GM10248 (cell line): ENCODE measurements around the gene NDC80.
A peak's percentile ranks its signal among the peaks of the same experiment; 100 is the strongest.

Experiments
- CTCF ChIA-PET: fragments of 300-600 bp; sonication (Branson Sonifier 250); formaldehyde crosslinking; extraction: SDS; loops from one replicate; lab custom pipeline; 2021; ENCODE audit warnings: antibody characterized with exemption; lab: Yijun Ruan, JAX
- POLR2A ChIA-PET: fragments of 350-650 bp; sonication (Branson Sonifier 250); formaldehyde crosslinking; extraction: SDS; loops from one replicate; lab custom pipeline; 2020; ENCODE audit warnings: antibody characterized with exemption; lab: Yijun Ruan, JAX
- DNase-seq: peaks from one replicate; pipeline ENCODE4 v3.0.0; 2012; ENCODE audit errors: extremely low spot score
- CTCF ChIP-seq: IDR thresholded peaks from 2 replicates; pipeline ENCODE4 v1.5.1; 2012; ENCODE audit warnings: mild to moderate bottlenecking, low read depth; ENCODE audit errors: extremely low read depth, missing control alignments, control extremely low read depth

NDC80 gene

GRCh38 chr18:2654928-2655177, 83.5 kb downstream of the NDC80 start:
- DNase-seq: no peak
- no peak for TF ChIP-seq CTCF
- ChIA-PET POLR2A (interaction anchor here (0.6 to 1.1 kb wide), 2 partner anchors 49 to 81 kb away, joined by 3 read pairs; no protein-coding TSS in a partner anchor), CTCF (interaction anchor here (2.9 kb wide), 1 partner anchor 81 kb away, joined by 9 read pairs; no protein-coding TSS in a partner anchor)

DNA sequence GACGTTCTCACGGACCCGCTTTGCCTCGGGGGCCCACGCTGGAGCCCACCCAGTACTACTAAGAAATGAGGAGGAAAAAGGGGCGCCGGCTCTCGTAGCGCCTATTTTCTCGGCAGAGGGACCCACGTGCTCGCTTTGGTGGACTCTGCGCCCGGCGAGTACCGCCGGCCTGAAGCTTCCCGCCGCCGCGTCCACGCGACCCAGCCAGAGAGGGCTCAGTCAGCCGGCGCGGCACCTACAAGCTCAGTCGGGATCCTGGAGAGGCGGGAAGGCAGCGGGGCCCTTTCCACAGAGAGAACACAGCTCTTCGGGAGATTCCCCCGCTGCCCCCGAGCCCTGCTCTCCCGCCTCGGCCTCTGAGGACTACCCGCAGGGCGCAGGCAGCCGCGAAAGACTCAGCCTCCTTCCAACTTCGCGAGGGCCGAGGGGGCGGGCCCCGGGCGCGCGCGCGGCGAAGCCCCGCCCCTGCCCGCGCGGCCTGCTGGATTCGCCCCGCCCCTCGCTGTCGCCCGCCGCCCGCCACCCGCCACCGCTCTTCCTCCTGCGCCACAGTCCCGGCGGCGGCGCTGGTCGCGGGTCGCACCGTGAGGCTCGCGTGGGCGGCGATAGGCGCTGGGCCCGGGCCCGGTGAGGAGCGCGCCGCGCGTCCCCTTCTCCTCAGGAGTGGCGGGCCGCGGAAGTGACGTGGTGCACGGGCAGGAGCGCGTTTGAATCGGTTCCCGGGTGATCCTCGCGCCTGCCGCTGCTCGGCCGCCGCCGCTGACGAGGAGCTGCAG, 84.0 kb downstream of the NDC80 start, which contains the start of gene SMCHD1:
TSS of gene SMCHD1 (plus strand) at position 549 of the 776 bp plus-strand sequence. CDS start 350 bp downstream, outside the sequence.
- POLR2A ChIA-PET: interaction anchor here (0.6 to 1.2 kb wide), 4 partner anchors 18 to 82 kb away, joined by 3 to 5 read pairs (median 3); no protein-coding TSS in a partner anchor

GRCh38 chr18:2655954-2656236, 84.5 kb downstream of the NDC80 start:
- no peak for DNase-seq
- POLR2A ChIA-PET: interaction anchor here (0.6 to 1.2 kb wide), 3 partner anchors 19 to 50 kb away, joined by 3 to 5 read pairs (median 3); no protein-coding TSS in a partner anchor
- TF ChIP-seq CTCF: peak; percentile 11
- CTCF ChIA-PET: interaction anchor here (1.2 to 2.9 kb wide), 3 partner anchors 11 to 82 kb away, joined by 3 to 9 read pairs (median 7); no protein-coding TSS in a partner anchor

More for the DNA sequence above, 84.0 kb downstream of the NDC80 start, which contains the start of gene SMCHD1:
- peak; percentile 90 for DNase-seq
- CTCF ChIA-PET: interaction anchor here (1.2 to 2.9 kb wide), 3 partner anchors 11 to 81 kb away, joined by 3 to 9 read pairs (median 7); no protein-coding TSS in a partner anchor
- peak; percentile 5 for TF ChIP-seq CTCF

DNA sequence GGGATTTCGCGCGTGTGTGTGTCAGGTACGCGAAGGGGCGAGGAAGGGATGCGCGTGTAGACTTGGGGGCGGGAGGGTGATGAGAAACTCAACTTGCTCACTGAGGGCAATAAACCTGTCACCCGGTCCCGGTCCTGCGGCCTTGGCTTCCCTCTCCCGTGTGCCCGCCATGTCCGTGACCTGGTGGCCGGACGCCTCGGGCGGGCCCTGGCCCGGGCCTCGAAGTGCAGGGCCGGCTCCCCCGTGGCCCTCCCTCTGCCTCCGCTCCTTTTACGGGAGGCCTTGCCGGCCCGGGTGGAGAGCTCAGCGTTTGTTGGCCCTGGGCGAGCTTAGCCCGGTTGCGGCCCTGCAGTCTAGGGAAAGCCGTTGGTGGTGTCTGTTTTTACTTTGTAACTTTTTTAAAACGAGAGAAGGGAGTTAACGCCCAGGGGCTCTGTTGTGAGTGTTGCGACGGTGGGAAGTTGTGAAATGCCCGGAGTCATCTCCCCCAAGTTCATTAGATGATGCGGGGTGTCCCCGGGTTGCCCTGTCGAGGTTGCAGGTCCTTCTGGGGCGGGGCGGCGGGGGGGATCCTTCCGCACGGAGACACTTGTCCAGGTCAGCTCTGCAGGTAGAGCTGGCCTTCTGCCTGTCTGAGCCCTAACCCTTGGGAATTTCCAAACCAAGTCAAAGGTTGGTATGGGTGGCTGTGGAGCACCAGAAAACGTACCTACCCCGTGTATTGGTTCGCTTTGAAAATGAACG, 85.1 kb downstream of the NDC80 start:
- no peak for DNase-seq
- ChIA-PET CTCF (interaction anchor here (1.2 to 2.9 kb wide), 3 partner anchors 10 to 82 kb away, joined by 3 to 9 read pairs (median 7); no protein-coding TSS in a partner anchor), POLR2A (interaction anchor here (0.6 to 1.2 kb wide), 2 partner anchors 19 to 21 kb away, joined by 3 to 5 read pairs; no protein-coding TSS in a partner anchor)
- TF ChIP-seq CTCF: no peak

- ChIA-PET CTCF (interaction anchor here (1.2 to 2.9 kb wide), 3 partner anchors 10 to 83 kb away, joined by 3 to 9 read pairs (median 7); no protein-coding TSS in a partner anchor), POLR2A (interaction anchor here (0.6 kb wide), 1 partner anchor 945 kb away, joined by 10 read pairs; no protein-coding TSS in a partner anchor)
- no peak for DNase-seq
- no peak for TF ChIP-seq CTCF
These were observed 85.7 kb downstream of the NDC80 start for GRCh38 chr18:2656981-2657512.
